Stimulated activated CD4-positive, alpha-beta T cell treated with anti-CD3 and anti-CD28 coated beads, TNF-alpha, amount 100 ng/mL, for 24 hours (primary cell): ENCODE data around the gene MBTPS1.

ENCODE experiments used
- DNase-seq, 3 experiments: peaks; one replicate each; pipeline ENCODE4 v3.0.0-alpha.2; 2020; ENCODE audit warnings: low read depth in 3 of 3

The MBTPS1 gene

DNA sequence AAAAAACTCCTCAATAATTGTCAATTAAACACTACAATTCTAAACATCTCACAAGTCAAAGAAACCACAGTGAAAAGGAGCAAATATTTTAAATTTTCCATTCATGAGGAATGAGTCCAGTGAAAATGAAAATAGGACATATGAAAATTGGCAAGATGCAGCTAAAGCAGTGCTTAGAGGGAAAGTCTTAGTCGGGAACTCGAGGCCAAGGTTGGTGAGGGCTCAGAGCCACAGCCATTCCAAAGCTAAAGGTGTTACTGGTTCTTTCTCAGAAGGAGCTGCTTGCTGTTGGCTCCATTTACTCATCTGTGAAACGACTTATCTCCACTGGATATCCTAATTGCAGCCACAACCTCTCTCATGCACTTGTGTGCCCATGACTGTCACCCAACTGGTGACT is 80.6 kb downstream of the MBTPS1 start:
- no peak for DNase-seq

DNA sequence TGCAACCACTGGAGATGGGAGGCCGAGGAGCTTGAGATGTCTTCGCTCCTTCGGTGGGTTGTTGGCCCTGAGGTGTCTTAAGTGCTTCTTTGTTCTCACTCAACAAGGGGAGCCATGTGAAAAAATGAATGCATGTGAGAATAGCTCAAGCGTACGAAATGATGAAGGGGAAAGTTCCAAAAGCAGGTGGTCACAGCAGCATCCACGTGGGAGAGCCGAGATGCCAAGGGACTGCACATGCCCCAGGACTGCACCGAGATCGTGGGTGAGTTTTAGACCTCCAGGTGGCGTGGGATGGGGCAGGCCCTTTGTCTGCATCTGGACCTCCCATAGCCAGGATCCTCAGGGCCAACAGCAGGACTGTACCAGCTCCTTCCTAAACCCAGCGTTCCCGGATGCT is 82.2 kb downstream of the MBTPS1 start:
- no peak for DNase-seq

DNA sequence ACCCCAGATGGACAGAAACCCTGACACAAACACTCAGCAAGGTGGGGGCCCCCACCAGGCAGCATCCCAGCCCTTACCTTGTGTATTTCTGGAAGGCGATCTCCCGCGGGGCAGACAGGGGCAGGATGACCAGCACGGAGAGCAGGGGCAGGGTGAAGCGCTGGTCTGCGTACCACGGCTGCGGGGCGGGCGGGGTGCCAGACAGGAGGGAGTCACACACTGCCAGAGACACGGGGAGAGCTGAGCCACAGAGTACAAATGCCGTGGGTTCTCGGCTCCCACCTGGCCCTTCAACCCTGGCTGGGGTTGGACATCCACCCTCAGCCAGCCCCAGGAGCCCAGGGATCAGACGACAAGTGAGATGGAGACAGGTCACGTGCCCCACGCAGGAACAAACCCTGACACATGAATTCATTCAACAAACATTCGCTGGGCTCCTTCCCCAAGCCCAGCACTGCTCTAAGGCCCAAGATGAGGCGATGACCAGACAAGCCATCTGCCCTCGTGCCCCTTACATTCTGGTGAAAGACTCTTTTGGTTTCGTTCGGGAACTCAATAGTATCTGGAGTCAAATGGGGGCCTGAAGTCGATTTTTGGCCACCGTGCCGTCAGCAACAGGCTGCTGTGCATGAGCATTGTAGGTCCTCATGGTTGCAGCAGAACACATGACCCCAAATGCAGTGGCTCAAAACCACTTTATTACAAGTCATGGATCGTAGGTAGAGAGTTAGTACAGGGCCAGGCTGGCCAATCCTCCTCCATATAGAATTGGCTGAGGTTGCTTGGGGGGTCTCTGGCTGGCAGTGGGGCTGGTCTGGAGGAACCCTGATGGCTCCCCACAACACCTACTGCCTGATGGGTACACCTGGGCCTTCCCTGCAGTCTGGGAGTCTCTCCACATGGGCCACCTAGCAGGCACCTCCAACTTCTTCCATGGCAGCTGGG is 83.2 kb downstream of the MBTPS1 start:
- DNase-seq = no peak

DNA sequence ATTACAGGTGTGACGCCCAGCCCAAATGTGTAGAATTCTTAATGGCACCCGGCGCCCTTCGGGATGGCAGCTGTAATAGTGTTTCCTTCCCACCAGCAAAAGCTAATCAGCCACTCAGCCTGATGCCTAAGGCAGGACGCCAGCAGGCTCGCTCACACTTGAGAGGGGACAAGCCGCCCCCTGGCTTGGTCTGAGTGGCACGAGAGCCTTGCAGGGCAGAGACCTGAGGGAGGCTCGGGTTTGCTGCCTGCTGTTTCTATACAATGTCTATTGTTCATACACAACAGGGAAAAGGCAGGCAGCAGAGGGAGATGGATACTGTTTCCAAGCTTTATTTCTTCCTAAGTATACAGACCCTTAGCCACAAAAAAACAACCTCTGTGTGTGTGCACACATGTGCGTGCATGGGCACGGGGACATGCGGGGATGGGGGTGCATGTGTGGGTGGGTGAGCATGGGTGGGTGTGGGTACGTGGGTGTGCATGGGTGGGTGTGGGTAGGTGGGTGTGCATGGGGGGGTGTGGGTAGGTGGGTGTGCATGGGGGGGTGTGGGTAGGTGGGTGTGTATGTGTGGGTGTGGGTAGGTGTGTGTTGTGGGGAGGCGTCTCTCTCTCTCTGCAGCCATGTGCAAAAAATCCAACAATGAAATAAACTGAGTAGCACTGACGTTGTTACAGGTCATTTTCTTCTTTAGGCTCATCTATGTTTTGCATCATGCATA is 84.1 kb downstream of the MBTPS1 start:
- no peak for DNase-seq

GRCh38 chr16:84031556-84031955 is 85.2 kb downstream of the MBTPS1 start:
- no peak for DNase-seq

GRCh38 chr16:84029297-84030047 is 87.3 kb downstream of the MBTPS1 start:
- no peak for DNase-seq

DNA sequence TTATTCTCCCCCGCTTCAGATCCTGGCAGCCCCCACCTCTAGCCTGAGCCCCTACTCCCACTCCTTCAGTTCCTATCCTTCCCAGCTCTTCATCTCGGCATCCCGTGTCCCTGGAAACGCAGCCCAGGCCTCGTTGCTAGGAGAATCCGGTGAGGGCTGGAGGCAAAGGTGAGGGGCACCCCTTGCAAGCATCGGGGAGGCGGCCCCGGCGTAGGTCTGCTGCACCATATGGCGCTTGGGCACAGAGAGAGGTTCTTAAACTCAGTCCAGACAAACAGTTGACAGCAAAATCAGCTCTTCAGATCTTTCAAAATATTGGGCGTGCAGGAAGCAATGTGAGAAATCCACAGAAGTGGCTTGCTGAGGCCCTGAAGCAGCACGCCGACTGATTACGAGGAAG is 89.1 kb downstream of the MBTPS1 start:
- no peak for DNase-seq

DNA sequence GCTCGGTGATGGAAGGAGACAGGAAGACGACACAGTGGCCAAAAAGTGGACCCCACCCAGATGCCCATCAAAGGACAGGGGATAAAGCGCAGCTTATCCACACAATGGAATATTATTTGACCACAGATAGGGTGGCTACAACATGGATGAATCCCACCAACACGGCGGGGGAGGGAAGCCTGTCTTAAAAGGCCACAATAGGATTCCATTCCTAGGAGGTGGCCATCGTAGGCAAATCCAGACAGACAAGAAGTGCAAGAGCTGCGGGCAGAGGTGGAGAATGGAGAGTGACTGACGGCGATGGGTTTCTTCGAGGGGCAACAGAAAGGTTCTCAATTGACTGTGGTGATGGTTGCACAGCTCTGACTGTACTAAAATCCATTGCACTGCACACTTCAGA is 90.1 kb downstream of the MBTPS1 start:
- no peak for DNase-seq

GRCh38 chr16:84024854-84025253 is 91.9 kb downstream of the MBTPS1 start:
- DNase-seq = no peak

- DNase-seq = no peak
These were observed 94.1 kb downstream of the MBTPS1 start for GRCh38 chr16:84022644-84023043.

- DNase-seq = no peak
These were observed 95.3 kb downstream of the MBTPS1 start for GRCh38 chr16:84021488-84021887.

DNA sequence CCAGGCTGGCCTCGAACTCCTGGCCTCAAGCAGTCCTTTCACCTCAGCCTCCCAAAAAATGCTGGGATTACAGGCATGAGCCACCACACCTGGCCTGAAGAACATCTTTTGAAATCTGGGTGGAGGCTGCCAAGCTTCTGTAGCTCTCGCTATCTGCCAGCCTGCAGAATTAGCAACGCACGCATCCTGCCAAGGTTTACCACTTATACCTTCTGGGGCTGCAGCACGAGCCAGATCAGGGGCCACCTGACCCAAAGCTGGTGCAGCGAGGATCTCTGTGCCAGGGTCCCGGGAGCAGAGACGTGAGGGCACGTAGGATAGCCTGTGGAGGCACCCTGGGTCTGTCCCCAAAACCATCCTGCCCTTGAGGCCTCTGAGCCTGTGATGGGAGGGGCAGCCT is 96.4 kb downstream of the MBTPS1 start:
- no peak for DNase-seq

- no peak for DNase-seq
These were observed 98.0 kb downstream of the MBTPS1 start for GRCh38 chr16:84018710-84019109.

DNA sequence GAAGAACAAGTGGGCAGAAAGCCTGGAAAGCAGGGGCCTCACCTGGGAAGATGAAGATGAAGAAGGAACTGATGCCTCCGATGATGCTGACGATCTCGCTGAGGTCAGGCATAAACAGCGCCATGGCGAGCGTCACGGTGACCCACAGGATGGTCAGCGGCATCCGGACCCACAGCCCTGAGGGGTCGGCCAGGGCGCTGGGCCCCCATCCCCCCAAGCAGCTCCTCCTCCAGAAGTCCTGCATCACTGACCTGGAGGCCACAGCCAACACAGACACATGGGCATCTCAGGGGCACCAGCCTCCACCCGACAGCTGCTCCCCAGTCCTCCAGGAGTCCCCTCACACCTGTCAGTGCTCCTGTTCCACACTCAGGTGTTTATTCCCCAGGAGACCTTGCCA is 100.3 kb downstream of the MBTPS1 start:
- DNase-seq = no peak

DNA sequence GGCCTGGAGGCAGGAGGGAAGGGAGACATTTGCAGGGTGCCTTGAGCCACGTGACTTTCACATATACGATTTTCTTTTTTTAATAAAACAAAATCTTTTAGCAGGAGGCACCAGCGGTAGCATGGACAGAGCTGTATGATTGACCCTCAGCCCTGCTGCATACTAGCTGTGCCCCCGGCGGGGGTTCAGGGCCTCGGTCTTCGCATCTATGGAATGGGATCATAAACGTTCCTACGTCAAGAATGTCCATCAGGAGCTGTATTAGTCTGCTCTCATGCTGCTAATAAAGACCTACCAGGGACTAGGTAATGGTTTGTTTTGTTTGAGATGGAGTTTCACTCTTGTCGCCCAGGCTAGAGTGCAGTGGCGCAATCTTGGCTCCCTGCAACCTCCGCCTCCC is 101.3 kb downstream of the MBTPS1 start:
- DNase-seq = no peak

GRCh38 chr16:84014570-84015327 is 102.0 kb downstream of the MBTPS1 start:
- no peak for DNase-seq

DNA sequence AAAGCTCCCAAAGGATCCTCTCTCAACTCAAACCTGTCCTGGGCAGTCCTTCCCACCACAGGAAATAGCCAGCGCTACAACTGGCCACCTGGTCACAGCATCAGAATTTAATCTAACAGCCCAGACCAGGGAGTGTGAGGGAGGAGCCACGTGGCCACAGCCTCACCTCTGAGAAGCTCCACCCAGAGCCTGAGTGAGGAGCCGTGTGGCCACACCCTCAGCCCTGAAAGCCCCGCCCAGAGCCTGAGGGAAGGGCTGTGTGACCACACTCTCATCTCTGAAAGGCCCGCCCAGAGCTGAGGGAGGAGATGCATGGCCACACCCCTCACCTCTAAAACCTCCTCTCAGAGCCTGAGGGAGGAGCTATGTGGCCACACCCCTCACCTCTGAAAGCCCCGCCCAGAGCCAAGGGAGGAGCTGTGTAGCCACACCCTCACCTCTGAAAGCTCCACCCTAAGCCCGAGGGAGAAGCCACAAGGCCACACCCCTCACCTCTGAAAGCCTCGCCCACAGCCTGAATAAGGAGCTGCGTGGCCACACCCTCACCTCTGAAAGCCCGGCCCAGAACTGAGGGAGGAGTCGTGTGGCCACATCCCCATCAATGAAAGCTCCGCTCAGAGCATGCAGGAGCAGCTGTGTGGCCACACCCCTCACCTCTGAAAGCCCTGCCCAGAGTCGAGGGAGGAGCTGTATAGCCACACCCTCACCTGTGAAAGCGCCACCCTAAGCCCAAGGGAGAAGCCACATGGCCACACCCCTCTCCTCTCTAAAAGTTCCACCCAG is 102.8 kb downstream of the MBTPS1 start:
- peak; percentile 5 to 73 (median 22) for DNase-seq

DNA sequence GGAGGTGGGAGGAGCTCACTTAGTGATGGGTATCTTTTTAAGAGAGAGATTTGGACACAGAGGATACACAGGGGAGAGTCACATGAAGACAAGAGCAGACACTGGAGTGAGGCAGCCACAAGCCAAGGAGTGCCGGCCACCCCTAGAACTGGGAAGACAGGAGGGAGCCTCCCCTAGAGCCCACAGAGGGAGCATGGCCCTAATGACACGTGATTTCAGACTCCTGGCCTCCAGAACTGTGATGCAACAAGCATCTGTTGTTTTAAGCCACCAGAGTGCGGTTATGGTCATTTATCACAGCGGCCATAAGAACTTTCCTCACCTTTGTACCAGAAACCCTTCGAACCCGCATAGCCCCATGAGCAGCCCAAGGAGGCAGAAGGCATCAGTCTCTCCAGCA is 107.5 kb downstream of the MBTPS1 start:
- DNase-seq = no peak

DNA sequence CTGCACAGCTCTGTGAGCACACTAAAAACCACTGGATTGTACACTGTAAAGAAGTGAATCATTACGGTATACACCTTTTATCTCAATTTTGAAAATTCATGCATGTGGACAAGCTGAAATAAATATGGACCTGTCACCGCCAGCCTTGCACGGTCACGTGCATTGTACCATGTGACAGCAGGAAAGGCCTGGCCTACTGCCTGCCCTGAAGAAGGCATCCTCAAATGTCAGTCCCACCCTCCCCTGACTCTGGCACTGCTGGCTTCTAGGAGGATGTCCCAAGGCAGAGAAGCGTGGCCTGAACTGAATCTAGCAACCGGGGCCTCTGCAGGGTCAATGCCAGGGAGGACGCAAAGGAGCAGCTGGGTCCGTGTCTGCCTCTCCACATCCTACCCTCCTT is 108.8 kb downstream of the MBTPS1 start:
- DNase-seq = no peak

GRCh38 chr16:84007520-84007919 is 109.2 kb downstream of the MBTPS1 start:
- DNase-seq = no peak

DNA sequence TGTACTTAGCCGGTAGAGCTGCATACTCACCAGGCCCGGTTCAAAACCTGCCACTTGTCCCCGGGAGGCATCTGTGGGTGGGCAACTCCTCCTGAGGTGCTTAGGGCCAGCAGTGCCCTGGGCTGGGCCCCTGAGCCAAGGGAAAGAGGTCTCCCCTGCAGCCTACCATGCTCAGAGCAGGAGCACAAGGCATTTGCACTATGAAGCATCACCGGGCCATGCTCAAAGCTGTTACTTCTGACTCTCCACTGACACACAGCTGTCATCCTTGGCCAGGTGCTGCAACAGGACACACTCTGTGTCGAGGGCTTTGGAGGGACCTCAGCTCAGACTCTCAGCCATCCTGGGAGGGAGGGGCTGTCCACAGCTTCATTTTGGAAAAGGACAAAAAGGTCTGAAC is 111.4 kb downstream of the MBTPS1 start:
- DNase-seq = no peak
